ENCODE measurements around the gene DDX4.

The DDX4 gene

DNA sequence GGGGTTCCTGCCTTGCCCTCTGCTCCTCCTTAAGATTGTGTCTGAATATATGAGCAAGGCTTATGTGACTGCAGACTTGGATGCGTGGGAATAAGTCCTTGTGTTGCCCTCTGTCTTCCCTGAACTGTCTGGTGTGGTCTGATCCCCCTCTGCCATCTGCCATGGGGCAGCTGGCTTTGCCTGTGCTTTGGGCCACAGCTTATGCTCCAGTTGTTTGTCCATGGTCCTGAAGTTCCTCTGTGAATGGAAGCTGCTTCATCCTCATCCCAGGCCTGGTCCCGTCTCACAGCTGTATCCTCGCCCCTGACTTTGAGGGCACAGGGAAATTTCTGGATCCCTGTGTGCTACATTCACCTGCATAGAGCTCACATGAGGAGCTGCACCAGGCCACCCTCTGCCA is 128.0 kb downstream of the DDX4 start:
- peak; percentile 32 for DNase-seq (ENCODE audit: low read depth, low spot score)

DNA sequence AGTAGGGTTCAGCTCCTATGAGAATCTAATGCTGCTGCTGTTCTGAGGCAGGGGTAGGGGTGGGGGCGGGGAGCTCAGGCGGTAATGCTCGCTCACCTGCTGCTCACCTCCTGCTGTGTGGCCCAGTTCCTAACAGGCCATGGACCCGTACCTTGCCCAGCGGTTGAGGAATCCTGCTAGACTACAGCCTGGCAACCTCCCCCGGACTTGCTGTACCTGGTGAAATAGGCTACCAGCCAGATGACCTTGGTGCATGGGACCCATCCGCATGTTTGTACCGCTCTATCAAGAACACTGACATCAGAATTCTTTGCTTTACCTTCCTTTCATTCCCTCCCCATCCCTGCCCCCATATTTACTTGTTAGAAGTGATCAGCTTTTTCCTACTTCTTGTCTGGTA is 128.6 kb downstream of the DDX4 start:
- DNase-seq (ENCODE audit: low read depth, low spot score) = no peak

Measured in astrocyte of the hippocampus (primary cell).